SK-N-SH treated with all-trans-retinoic acid at 6 μM for 48 hours (cell line): ENCODE data around the gene DEDD2.

ENCODE experiments used
- ARNTL ChIP-seq: fragments of 450-650 bp; formaldehyde crosslinking; IDR thresholded peaks from 2 replicates; pipeline ENCODE4 v1.5.0; 2020; ENCODE audit warnings: low read depth, mild to moderate bottlenecking, moderate library complexity, borderline replicate concordance
- BACH2 ChIP-seq: fragments of 250-450 bp; sonication (Bioruptor Pico); IDR thresholded peaks from 2 replicates; pipeline ENCODE4 v1.9.0; 2021; ENCODE audit warnings: mild to moderate bottlenecking, borderline replicate concordance
- CREB5 ChIP-seq: fragments of 250-450 bp; sonication (Bioruptor Pico); IDR thresholded peaks from 2 replicates; pipeline ENCODE4 v1.5.1; 2020; ENCODE audit warnings: low read depth, mild to moderate bottlenecking, moderate library complexity
- OSR1 ChIP-seq: fragments of 250-450 bp; sonication (Bioruptor Pico); IDR thresholded peaks from 2 replicates; pipeline ENCODE4 v1.8.0; 2022; ENCODE audit warnings: moderate library complexity, mild to moderate bottlenecking, inconsistent platforms
- PATZ1 ChIP-seq: fragments of 250-450 bp; sonication (Bioruptor Pico); IDR thresholded peaks from 2 replicates; pipeline ENCODE4 v1.8.0; 2020; ENCODE audit warnings: mild to moderate bottlenecking, moderate library complexity, borderline replicate concordance
- PPARA ChIP-seq: fragments of 250-450 bp; sonication (Bioruptor Pico); IDR thresholded peaks from 2 replicates; pipeline ENCODE4 v1.5.0; 2020; ENCODE audit warnings: mild to moderate bottlenecking, borderline replicate concordance
- RARB ChIP-seq: fragments of 250-450 bp; sonication (Bioruptor Pico); IDR thresholded peaks from 2 replicates; pipeline ENCODE4 v1.8.0; 2021; ENCODE audit warnings: mild to moderate bottlenecking, moderate library complexity
- SNAI2 ChIP-seq: fragments of 250-450 bp; sonication (Bioruptor Pico); IDR thresholded peaks from 2 replicates; pipeline ENCODE4 v1.5.0; 2020; ENCODE audit warnings: mild to moderate bottlenecking, moderate library complexity
- TOX ChIP-seq: fragments of 250-450 bp; sonication (Bioruptor Pico); IDR thresholded peaks from 2 replicates; pipeline ENCODE4 v1.8.0; 2021; ENCODE audit warnings: mild to moderate bottlenecking, moderate library complexity, borderline replicate concordance
- TSHZ2 ChIP-seq: fragments of 250-450 bp; sonication (Bioruptor Pico); IDR thresholded peaks from 2 replicates; pipeline ENCODE4 v1.5.0; 2020; ENCODE audit warnings: mild to moderate bottlenecking, moderate library complexity
- ZC3H10 ChIP-seq: fragments of 250-450 bp; sonication (Bioruptor Pico); IDR thresholded peaks from 2 replicates; pipeline ENCODE4 v1.5.1; 2021; ENCODE audit warnings: mild to moderate bottlenecking, moderate library complexity

GRCh38 chr19:42199440-42200115 lies 17.9 kb downstream of the DEDD2 start:
- TF ChIP-seq RARB (CRISPR knock-in tag): no peak
- no peak for TF ChIP-seq OSR1 (CRISPR knock-in tag)
- no peak for TF ChIP-seq CREB5 (CRISPR knock-in tag)
- no peak for TF ChIP-seq TSHZ2
- no peak for TF ChIP-seq TOX (CRISPR knock-in tag)
- no peak for TF ChIP-seq ARNTL
- no peak for TF ChIP-seq ZC3H10
- TF ChIP-seq SNAI2 (CRISPR knock-in tag): no peak
- no peak for TF ChIP-seq PPARA (CRISPR knock-in tag)
- TF ChIP-seq PATZ1 (CRISPR knock-in tag): no peak
- TF ChIP-seq BACH2 (CRISPR knock-in tag): no peak
